Measurements from ENCODE around the gene PAGR1.

PAGR1 gene

DNA sequence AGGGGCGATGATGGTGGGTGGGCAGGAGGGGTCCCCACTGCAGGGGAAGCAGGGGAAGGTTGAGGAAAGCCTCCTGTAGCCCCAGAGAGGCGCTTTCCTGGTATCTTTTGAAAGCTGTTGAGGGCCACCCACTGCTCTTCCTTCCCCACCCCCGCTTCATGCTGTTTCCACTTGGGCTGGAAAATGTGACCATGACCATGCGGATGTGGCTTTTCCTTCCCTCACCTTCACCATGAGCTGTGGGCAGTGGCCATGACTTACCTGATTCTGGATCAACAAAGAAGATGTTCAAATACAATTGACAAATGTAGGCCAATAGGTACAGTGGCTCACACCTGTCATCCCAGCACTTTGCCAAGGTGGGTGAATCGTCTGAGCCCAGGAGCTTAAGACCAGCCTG is 18.1 kb downstream of the PAGR1 start:
- Histone ChIP-seq H3K4me3 (ENCODE audit: low read depth, low read length) (no peak overlapping the region), H3K9me3 (ENCODE audit: control insufficient read depth, insufficient read depth, low read depth, low read length) (no peaks in the 10 kb centered on the region), H3K4me1 (ENCODE audit: control insufficient read depth, insufficient read depth, low read length) (no peaks in the 10 kb centered on the region), H3K27ac (ENCODE audit: extremely low read depth, low read depth, low read length) (no peak overlapping the region), H3K36me3 (ENCODE audit: control insufficient read depth in 2 of 2, insufficient read depth in 1 of 2, low read length in 2 of 2) (peaks cover 0 to 5% of the 10 kb centered on the region in 2 experiments; a peak in 1 of 3 replicates)
- POLR2A ChIA-PET: no interaction called here
- TF ChIP-seq, protein P1, sequence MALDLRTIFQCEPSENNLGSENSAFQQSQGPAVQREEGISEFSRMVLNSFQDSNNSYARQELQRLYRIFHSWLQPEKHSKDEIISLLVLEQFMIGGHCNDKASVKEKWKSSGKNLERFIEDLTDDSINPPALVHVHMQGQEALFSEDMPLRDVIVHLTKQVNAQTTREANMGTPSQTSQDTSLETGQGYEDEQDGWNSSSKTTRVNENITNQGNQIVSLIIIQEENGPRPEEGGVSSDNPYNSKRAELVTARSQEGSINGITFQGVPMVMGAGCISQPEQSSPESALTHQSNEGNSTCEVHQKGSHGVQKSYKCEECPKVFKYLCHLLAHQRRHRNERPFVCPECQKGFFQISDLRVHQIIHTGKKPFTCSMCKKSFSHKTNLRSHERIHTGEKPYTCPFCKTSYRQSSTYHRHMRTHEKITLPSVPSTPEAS (tag by site-specific recombination; IDR thresholded peaks at IDR 0.05): no peak
- TF ChIP-seq ZNF157 (tag by site-specific recombination; IDR thresholded peaks at IDR 0.05): no peak
- CTCF ChIA-PET: interaction anchor here (0.6 to 6.5 kb wide), 2 partner anchors 14 to 1180 kb away, joined by 6 to 67 read pairs; no protein-coding TSS in a partner anchor

DNA sequence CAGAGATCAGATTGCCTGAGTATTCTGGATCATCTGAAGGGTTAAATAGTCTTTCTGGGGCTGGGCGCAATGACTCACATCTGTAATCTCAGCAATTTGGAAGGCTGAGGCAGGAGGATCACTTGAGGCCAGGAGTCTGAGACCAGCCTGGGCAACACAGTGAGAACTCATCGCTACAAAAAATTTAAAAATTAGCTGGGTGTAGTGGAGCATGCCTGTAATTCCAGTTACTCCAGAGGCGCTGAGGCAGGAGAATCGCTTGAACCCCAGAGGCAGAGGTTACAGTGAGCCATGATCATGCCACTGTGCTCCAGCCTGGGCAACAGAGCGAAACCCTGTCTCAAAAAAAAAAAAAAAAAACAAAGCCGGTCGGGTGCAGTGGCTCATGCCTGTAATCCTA is 20.0 kb downstream of the PAGR1 start:
- ChIA-PET CTCF (interaction anchor here (1.2 to 6.5 kb wide), 2 partner anchors 12 to 196 kb away, joined by 3 to 67 read pairs; partner anchors contain the start of gene TLCD3B), POLR2A (interaction anchor here (1.5 kb wide), 1 partner anchor 16 kb away, joined by 4 read pairs; the partner anchor contains the start of gene MVP)
- peaks cover 0 to 5% of the 10 kb centered on the region in 2 experiments; a peak in 1 of 3 replicates for H3K36me3 ChIP-seq (ENCODE audit: control insufficient read depth in 2 of 2, insufficient read depth in 1 of 2, low read length in 2 of 2)
- H3K27ac ChIP-seq (ENCODE audit: extremely low read depth, low read depth, low read length): no peak overlapping the region
- H3K9me3 ChIP-seq (ENCODE audit: control insufficient read depth, insufficient read depth, low read depth, low read length): no peaks in the 10 kb centered on the region
- TF ChIP-seq ZBTB21 (tag by site-specific recombination; IDR thresholded peaks at IDR 0.05): no peak
- TF ChIP-seq, protein P2, sequence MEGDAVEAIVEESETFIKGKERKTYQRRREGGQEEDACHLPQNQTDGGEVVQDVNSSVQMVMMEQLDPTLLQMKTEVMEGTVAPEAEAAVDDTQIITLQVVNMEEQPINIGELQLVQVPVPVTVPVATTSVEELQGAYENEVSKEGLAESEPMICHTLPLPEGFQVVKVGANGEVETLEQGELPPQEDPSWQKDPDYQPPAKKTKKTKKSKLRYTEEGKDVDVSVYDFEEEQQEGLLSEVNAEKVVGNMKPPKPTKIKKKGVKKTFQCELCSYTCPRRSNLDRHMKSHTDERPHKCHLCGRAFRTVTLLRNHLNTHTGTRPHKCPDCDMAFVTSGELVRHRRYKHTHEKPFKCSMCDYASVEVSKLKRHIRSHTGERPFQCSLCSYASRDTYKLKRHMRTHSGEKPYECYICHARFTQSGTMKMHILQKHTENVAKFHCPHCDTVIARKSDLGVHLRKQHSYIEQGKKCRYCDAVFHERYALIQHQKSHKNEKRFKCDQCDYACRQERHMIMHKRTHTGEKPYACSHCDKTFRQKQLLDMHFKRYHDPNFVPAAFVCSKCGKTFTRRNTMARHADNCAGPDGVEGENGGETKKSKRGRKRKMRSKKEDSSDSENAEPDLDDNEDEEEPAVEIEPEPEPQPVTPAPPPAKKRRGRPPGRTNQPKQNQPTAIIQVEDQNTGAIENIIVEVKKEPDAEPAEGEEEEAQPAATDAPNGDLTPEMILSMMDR (tag by site-specific recombination; IDR thresholded peaks at IDR 0.05): no peak
- TF ChIP-seq ZNF837 (tag by site-specific recombination; IDR thresholded peaks at IDR 0.05): no peak
- no peak for TF ChIP-seq MZF1 (tag by site-specific recombination; IDR thresholded peaks at IDR 0.05; ENCODE audit: borderline replicate concordance)
- no peak for TF ChIP-seq KLF10 (tag by site-specific recombination; IDR thresholded peaks at IDR 0.05)
- no peak for TF ChIP-seq ZNF366 (tag by site-specific recombination; conservative IDR thresholded peaks at IDR 0.05)
- TF ChIP-seq ZNF623 (tag by site-specific recombination; IDR thresholded peaks at IDR 0.05): no peak
- TF ChIP-seq ZNF426 (tag by site-specific recombination; IDR thresholded peaks at IDR 0.05): no peak
- no peak for TF ChIP-seq ZXDB (tag by site-specific recombination; IDR thresholded peaks at IDR 0.05)
- TF ChIP-seq ZSCAN30 (tag by site-specific recombination; IDR thresholded peaks at IDR 0.05): no peak
- no peak for TF ChIP-seq GLIS1 (tag by site-specific recombination; IDR thresholded peaks at IDR 0.05)
- TF ChIP-seq, protein P3, sequence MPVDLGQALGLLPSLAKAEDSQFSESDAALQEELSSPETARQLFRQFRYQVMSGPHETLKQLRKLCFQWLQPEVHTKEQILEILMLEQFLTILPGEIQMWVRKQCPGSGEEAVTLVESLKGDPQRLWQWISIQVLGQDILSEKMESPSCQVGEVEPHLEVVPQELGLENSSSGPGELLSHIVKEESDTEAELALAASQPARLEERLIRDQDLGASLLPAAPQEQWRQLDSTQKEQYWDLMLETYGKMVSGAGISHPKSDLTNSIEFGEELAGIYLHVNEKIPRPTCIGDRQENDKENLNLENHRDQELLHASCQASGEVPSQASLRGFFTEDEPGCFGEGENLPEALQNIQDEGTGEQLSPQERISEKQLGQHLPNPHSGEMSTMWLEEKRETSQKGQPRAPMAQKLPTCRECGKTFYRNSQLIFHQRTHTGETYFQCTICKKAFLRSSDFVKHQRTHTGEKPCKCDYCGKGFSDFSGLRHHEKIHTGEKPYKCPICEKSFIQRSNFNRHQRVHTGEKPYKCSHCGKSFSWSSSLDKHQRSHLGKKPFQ (tag by site-specific recombination; IDR thresholded peaks at IDR 0.05): no peak
- TF ChIP-seq ZNF473 (tag by site-specific recombination; IDR thresholded peaks at IDR 0.05): no peak
- no peak for TF ChIP-seq ZNF114 (tag by site-specific recombination; IDR thresholded peaks at IDR 0.05)
- TF ChIP-seq ZNF19 (tag by site-specific recombination; IDR thresholded peaks at IDR 0.05; ENCODE audit: low read depth): no peak
- TF ChIP-seq ZNF211 (tag by site-specific recombination; IDR thresholded peaks at IDR 0.05; ENCODE audit: low read depth): no peak
- TF ChIP-seq ZNF311 (tag by site-specific recombination; IDR thresholded peaks at IDR 0.05; ENCODE audit: borderline replicate concordance): no peak
- TF ChIP-seq ZBTB1 (tag by site-specific recombination; IDR thresholded peaks at IDR 0.05): no peak
- no peak for TF ChIP-seq KLF1 (tag by site-specific recombination; IDR thresholded peaks at IDR 0.05)
- TF ChIP-seq ZFP3 (tag by site-specific recombination; IDR thresholded peaks at IDR 0.05; ENCODE audit: low read depth): no peak
- no peak overlapping the region for H3K4me3 ChIP-seq (ENCODE audit: low read depth, low read length)
- no peaks in the 10 kb centered on the region for H3K4me1 ChIP-seq (ENCODE audit: control insufficient read depth, insufficient read depth, low read length)
